Activated CD8-positive, alpha-beta T cell treated with anti-CD3 and anti-CD28 coated beads for 36 hours (primary cell): ENCODE data around the gene MYL12B. TPM values are rescaled to one million over a fixed set of nuclear protein-coding genes. Genes with fewer than 3 reads are reported as not detected.

Experiments used
- ATAC-seq: fragments of 200-7000 bp; cut with Tn5 transposase; one replicate; pipeline ENCODE4 v1.10.0; 2021; ENCODE audit warnings: mild to moderate bottlenecking, moderate library complexity
- CTCF ChIA-PET: fragments of 350-600 bp; sonication (Branson Sonifier 250); formaldehyde crosslinking; loops from one replicate; lab custom pipeline; 2021; ENCODE audit warnings: antibody characterized with exemption; lab: Charles Lee
- POLR2A ChIA-PET: fragments of 350-600 bp; sonication (Branson Sonifier 250); formaldehyde crosslinking; loops from one replicate; lab custom pipeline; 2021; ENCODE audit warnings: antibody characterized with exemption; lab: Charles Lee
- DNase-seq: peaks from one replicate; pipeline ENCODE4 v3.0.0-alpha.2; 2020
- H3K27ac Mint-ChIP-seq: one replicate; pipeline ENCODE4 v1.8.0; 2021; ENCODE audit warnings: mild to moderate bottlenecking, mixed read lengths
- H3K27me3 Mint-ChIP-seq: one replicate; pipeline ENCODE4 v1.8.0; 2021; ENCODE audit warnings: mixed read lengths
- H3K36me3 Mint-ChIP-seq: one replicate; pipeline ENCODE4 v1.8.0; 2021; ENCODE audit warnings: low read depth, mixed read lengths
- H3K4me1 Mint-ChIP-seq: one replicate; pipeline ENCODE4 v1.8.0; 2021; ENCODE audit warnings: low read depth, mixed read lengths
- H3K4me3 Mint-ChIP-seq: one replicate; pipeline ENCODE4 v1.8.0; 2021; ENCODE audit warnings: mild to moderate bottlenecking, moderate library complexity, mixed read lengths
- H3K9me3 Mint-ChIP-seq: one replicate; pipeline ENCODE4 v1.8.0; 2021; ENCODE audit warnings: mixed read lengths
- CTCF ChIP-seq: fragments of 200-600 bp; IDR thresholded peaks from one replicate; pipeline ENCODE4 v1.8.0; 2022; ENCODE audit warnings: antibody characterized with exemption, mild to moderate bottlenecking
- intact Hi-C: fragments of 100-400 bp; cut with micrococcal nuclease; formaldehyde crosslinking; loops from one replicate; pipeline ENCODE4 v1.10.0; 2022
- total RNA-seq, 2 experiments: library from RNA; stranded (reverse); gene quantifications; one replicate each; pipeline ENCODE4 v1.2.3, GENCODE V29; 2021

The MYL12B gene
- total RNA-seq, 2 experiments from 2014 or later: 243 to 264 TPM

- TF ChIP-seq CTCF: no peak
- peak overlapping the region; percentile 29 for H3K27ac Mint-ChIP-seq
- ChIA-PET POLR2A (interaction anchor here (1.6 to 2.2 kb wide), 2 partner anchors 15 to 330 kb away, joined by 5 to 10 read pairs; no protein-coding TSS in a partner anchor), CTCF (interaction anchor here (1.0 to 1.7 kb wide), 3 partner anchors 12 to 401 kb away, joined by 3 to 16 read pairs (median 4); no protein-coding TSS in a partner anchor)
- peaks cover 57% of the 10 kb centered on the region for H3K4me1 Mint-ChIP-seq
- H3K36me3 Mint-ChIP-seq: peaks cover 21% of the 10 kb centered on the region
- DNase-seq: peak; percentile 36
- ATAC-seq: no peak
- H3K9me3 Mint-ChIP-seq: no peaks in the 10 kb centered on the region
- intact Hi-C loops: loop anchor here (5.0 kb wide), 2 partner anchors 188 to 692 kb away; partner anchors contain the start of genes METTL4, NDC80 and TGIF1
- peak overlapping the region; percentile 12 for H3K4me3 Mint-ChIP-seq
- no peaks in the 10 kb centered on the region for H3K27me3 Mint-ChIP-seq
These were observed 2.4 kb downstream of the MYL12B start for GRCh38 chr18:3264362-3264761.

GRCh38 chr18:3265564-3266033 is 3.7 kb downstream of the MYL12B start:
- TF ChIP-seq CTCF: no peak
- Mint-ChIP-seq H3K36me3 (peaks cover 23% of the 10 kb centered on the region), H3K27me3 (no peaks in the 10 kb centered on the region), H3K9me3 (no peaks in the 10 kb centered on the region), H3K4me3 (no peak overlapping the region), H3K4me1 (peaks cover 66% of the 10 kb centered on the region), H3K27ac (peak overlapping the region; percentile 55)
- ChIA-PET POLR2A (interaction anchor here (0.7 kb wide), 1 partner anchor 250 kb away, joined by 3 read pairs; no protein-coding TSS in a partner anchor), CTCF (interaction anchor here (1.3 to 1.6 kb wide), 2 partner anchors 32 to 400 kb away, joined by 5 to 11 read pairs; no protein-coding TSS in a partner anchor)
- ATAC-seq (no peak), DNase-seq (no peak)
- intact Hi-C loops: no loop called here

- H3K36me3 Mint-ChIP-seq: peaks cover 25% of the 10 kb centered on the region
- no peak for ATAC-seq
- peaks cover 70% of the 10 kb centered on the region for H3K4me1 Mint-ChIP-seq
- DNase-seq: no peak
- no peak overlapping the region for H3K4me3 Mint-ChIP-seq
- no peaks in the 10 kb centered on the region for H3K27me3 Mint-ChIP-seq
- ChIA-PET POLR2A (no interaction called here), CTCF (interaction anchor here (1.3 to 1.7 kb wide), 3 partner anchors 19 to 399 kb away, joined by 5 to 11 read pairs (median 5); partner anchors contain the start of gene MYL12A)
- TF ChIP-seq CTCF: no peak
- intact Hi-C loops: no loop called here
- no peaks in the 10 kb centered on the region for H3K9me3 Mint-ChIP-seq
- H3K27ac Mint-ChIP-seq: peak overlapping the region; percentile 71
These were observed 4.2 kb downstream of the MYL12B start for GRCh38 chr18:3266062-3266608.

- intact Hi-C loops: no loop called here
- DNase-seq (no peak), ATAC-seq (no peak)
- Mint-ChIP-seq H3K36me3 (peaks cover 28% of the 10 kb centered on the region), H3K27ac (peak overlapping the region; percentile 64), H3K27me3 (no peaks in the 10 kb centered on the region), H3K4me1 (peaks cover 89% of the 10 kb centered on the region), H3K4me3 (no peak overlapping the region), H3K9me3 (no peaks in the 10 kb centered on the region)
- ChIA-PET POLR2A (no interaction called here), CTCF (no interaction called here)
- no peak for TF ChIP-seq CTCF
These were observed 6.4 kb downstream of the MYL12B start for GRCh38 chr18:3268306-3268705.
